ENCODE results near the gene DAD1.

Gene DAD1

DNA sequence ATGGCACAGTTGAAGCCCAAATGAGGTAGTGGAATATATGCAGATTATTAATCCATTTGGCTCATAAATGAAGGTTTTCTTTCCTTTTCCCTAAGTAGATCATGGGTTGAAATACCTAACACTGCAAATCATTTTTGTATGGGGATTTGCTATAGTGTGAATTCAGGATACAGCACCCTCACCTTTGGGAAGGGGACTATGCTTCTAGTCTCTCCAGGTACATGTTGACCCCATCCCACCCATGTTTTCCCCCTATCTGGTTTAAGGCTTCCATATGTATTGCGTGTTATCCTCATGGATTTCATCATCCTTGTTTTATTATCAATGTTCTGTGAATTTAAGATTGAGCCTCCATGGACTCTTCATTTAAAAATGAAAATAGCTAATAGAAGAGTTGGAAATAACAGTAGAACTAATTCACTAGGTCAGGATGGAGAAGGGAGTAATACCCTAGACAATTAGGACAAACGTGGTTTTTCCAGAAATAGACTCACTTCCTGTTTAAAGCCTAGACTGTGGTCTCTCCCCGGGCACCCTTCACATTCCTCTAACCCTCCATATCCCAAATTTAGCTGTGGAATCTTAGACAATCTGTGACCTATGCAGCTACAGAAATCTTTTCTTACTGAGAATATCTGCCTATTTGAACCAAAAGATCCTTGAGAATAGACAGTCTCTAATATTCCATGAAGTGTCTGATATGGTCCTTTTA lies 56.5 kb downstream of the DAD1 start:
- H3K4me3 ChIP-seq: no peak overlapping the region
- no peak for DNase-seq (ENCODE audit: low spot score)
- TF ChIP-seq, protein P1, sequence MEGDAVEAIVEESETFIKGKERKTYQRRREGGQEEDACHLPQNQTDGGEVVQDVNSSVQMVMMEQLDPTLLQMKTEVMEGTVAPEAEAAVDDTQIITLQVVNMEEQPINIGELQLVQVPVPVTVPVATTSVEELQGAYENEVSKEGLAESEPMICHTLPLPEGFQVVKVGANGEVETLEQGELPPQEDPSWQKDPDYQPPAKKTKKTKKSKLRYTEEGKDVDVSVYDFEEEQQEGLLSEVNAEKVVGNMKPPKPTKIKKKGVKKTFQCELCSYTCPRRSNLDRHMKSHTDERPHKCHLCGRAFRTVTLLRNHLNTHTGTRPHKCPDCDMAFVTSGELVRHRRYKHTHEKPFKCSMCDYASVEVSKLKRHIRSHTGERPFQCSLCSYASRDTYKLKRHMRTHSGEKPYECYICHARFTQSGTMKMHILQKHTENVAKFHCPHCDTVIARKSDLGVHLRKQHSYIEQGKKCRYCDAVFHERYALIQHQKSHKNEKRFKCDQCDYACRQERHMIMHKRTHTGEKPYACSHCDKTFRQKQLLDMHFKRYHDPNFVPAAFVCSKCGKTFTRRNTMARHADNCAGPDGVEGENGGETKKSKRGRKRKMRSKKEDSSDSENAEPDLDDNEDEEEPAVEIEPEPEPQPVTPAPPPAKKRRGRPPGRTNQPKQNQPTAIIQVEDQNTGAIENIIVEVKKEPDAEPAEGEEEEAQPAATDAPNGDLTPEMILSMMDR (IDR thresholded peaks at IDR 0.05): no peak
- peak overlapping the region; percentile 25 to 28 for H3K27ac ChIP-seq

DNA sequence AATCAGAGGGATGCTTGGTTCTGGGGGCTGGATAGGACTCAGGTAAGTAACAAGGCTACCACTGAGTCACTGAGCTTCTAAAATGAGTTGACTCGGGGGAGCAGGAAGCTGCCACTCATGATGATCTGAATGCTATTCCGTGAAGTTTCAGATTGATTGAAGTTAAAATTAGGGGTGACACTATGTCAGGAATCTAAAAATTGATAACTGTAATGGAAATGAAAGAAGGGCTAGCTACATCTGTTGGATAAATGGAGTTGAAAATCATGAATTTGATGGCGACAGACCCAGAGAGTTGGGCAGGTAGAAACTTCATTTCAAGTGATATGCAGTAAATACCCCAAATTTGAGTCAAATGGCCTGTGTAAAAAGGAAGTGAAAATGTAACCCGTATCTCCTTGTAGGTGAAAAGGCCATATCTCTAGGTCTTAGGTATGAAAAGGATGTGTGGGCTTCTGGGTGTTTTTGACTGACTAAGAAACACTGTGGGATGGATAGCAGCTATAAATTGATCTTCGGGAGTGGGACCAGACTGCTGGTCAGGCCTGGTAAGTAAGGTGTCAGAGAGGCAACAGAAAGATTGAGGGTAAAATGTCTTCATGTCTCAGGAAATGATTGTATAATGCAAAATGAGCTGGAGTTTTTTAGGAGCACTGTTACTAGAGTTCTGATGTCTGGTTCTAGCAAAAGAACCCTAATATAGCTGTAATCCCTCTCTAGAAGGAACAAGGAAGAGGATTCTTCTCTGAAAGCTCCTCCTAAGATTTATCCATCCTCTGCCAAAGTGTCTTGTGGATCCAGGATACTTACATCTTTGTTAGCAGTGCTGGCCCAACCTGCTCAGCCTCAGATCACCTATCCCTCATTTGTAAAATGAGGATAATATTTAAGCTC lies 57.3 kb downstream of the DAD1 start:
- no peak for DNase-seq (ENCODE audit: low spot score)
- H3K4me3 ChIP-seq: no peak overlapping the region
- TF ChIP-seq, protein P1 (IDR thresholded peaks at IDR 0.05): no peak
- H3K27ac ChIP-seq: peak overlapping the region in 1 of 2 donors; percentile 25

- TF ChIP-seq, protein P1 (IDR thresholded peaks at IDR 0.05): no peak
- Histone ChIP-seq H3K27ac (no peak overlapping the region), H3K4me3 (no peak overlapping the region)
- no peak for DNase-seq (ENCODE audit: low spot score)
Measured at GRCh38 chr14:22530127-22530526, 58.9 kb downstream of the DAD1 start.

GRCh38 chr14:22526744-22527143 lies 62.3 kb downstream of the DAD1 start:
- no peak for DNase-seq (ENCODE audit: low spot score)
- no peak overlapping the region for H3K27ac ChIP-seq
- no peak overlapping the region for H3K4me3 ChIP-seq
- TF ChIP-seq, protein P1 (IDR thresholded peaks at IDR 0.05): no peak

GRCh38 chr14:22526218-22526617 lies 62.8 kb downstream of the DAD1 start:
- TF ChIP-seq, protein P1 (IDR thresholded peaks at IDR 0.05): no peak
- H3K4me3 ChIP-seq: no peak overlapping the region
- DNase-seq (ENCODE audit: low spot score): no peak
- no peak overlapping the region for H3K27ac ChIP-seq

DNA sequence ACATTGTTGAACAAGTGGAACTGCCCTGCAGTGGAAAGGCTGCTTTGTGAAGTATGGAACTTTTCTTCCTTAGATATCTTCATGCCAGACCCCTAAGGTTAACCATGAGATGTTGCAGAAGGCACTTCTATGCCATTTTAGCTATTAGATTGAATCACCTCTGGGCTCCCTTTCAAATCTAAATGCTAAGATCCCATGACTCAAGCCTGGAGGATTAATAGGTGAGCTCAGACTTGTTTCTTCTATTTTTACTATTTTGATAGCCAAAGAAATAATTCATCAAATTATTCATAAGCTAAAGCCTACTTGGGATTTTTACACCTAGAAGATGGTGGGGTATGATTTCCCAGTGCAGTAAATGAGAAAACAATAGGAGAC lies 64.3 kb downstream of the DAD1 start:
- H3K27ac ChIP-seq: no peak overlapping the region
- H3K4me3 ChIP-seq: no peak overlapping the region
- TF ChIP-seq, protein P1 (IDR thresholded peaks at IDR 0.05): no peak
- no peak for DNase-seq (ENCODE audit: low spot score)

Measured in coronary artery (tissue), 2 donors.